Measurements from ENCODE around the gene USP10.
"Not testable (repeated sequence)": the region's sequence is repeated elsewhere in the genome, so short reads cannot be mapped to it uniquely, and the experiment has no call there.

The USP10 gene

DNA sequence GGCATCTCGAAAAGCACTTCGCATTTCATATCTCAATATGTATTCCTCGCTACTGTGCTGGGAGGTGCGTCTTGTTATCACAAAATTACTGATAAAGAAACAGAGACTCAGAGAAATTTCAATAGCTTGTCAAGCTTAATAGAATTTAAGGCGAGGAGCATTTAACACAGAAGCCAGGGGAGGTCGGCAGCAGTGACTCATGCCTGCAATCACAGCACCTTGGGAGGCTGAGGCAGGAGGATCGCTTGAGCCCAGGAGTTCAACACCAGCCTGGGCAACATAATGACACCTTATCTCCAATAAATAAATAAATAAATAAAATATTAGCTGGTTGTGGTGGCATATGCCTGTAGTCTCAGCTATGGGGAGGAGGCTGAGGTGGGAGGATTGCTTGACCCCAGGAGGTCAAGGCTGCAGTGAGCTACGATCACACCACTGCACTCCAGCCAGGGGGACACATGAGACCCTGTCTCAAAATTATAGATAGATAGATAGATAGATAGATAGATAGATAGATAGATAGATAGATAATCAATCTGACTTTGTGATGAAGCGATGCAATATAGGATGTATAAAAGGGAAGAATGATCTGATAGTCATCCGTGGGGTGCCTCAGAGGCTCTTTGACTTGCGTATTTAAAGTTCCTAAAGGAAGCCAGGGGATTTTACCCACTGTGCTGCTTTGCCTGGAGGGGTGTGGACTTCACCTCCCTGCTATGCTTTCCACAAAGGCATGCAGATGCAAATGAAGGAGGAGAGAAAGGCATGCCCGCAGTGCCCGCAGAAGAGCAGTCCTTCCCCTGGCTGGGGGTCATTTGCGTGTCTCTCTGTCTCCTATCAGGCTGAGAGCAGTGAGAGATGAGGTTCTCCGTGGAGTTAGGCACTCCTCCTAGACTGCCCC, 15.9 kb upstream of the USP10 start:
- ChIA-PET CTCF (interaction anchor here (1.1 to 7.3 kb wide), 4 partner anchors 10 to 70 kb away, joined by 3 to 123 read pairs (median 20); no protein-coding TSS in a partner anchor), POLR2A (no interaction called here)
- TF ChIP-seq, protein P1, sequence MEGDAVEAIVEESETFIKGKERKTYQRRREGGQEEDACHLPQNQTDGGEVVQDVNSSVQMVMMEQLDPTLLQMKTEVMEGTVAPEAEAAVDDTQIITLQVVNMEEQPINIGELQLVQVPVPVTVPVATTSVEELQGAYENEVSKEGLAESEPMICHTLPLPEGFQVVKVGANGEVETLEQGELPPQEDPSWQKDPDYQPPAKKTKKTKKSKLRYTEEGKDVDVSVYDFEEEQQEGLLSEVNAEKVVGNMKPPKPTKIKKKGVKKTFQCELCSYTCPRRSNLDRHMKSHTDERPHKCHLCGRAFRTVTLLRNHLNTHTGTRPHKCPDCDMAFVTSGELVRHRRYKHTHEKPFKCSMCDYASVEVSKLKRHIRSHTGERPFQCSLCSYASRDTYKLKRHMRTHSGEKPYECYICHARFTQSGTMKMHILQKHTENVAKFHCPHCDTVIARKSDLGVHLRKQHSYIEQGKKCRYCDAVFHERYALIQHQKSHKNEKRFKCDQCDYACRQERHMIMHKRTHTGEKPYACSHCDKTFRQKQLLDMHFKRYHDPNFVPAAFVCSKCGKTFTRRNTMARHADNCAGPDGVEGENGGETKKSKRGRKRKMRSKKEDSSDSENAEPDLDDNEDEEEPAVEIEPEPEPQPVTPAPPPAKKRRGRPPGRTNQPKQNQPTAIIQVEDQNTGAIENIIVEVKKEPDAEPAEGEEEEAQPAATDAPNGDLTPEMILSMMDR (IDR thresholded peaks at IDR 0.05; ENCODE audit: insufficient read depth, low read length, missing control alignments) = no peak
- H3K4me3 ChIP-seq (ENCODE audit: low read depth, low read length) = no peak overlapping the region
- DNase-seq (ENCODE audit: low read depth, low spot score) = no peak

DNA sequence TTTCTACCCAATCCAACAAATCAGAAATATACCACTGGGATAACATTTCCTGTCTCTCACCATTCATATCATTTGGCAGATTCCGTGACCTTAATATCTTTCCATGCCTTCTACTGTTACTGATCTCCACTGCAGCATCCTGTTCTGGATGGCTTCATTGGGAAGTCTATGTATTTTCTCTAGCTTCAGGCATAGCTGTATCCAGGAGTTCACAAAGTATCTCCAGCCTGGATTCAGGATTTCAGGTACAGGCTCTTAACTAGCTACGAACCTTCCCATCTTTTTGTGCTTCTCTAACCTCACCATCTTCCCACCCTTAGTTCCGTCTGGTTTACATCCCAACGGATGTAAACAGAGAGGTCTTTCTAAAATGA, 15.2 kb upstream of the USP10 start:
- DNase-seq (ENCODE audit: low read depth, low spot score) = no peak

DNA sequence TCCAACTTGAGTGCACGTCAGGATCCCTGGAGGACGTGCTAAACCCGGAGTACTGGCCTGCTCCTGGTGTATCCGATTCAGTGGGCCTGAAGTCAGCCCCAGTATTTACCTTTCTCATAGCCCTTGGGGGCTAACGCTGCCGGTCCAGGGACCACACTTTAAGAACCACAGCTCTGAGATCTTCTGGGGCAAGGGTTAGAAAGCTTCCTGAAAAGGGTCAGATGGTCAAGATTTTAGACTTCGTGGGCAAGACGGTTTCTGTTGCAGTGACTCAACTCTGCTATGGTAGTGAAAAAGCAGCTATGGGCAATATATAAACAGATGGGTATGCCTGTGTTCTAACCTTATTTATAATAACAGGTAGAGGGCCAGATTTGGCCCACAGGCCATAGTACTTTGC, 14.6 kb upstream of the USP10 start:
- CTCF ChIA-PET = interaction anchor here (1.1 to 7.3 kb wide), 6 partner anchors 12 to 69 kb away, joined by 3 to 123 read pairs (median 4); no protein-coding TSS in a partner anchor
- H3K4me3 ChIP-seq (ENCODE audit: low read depth, low read length) = no peak overlapping the region
- no peak for DNase-seq (ENCODE audit: low read depth, low spot score)
- POLR2A ChIA-PET = no interaction called here
- TF ChIP-seq, protein P1 (IDR thresholded peaks at IDR 0.05; ENCODE audit: insufficient read depth, low read length, missing control alignments) = no peak

More for the DNA sequence above, 15.2 kb upstream of the USP10 start:
- no peak overlapping the region for H3K4me3 ChIP-seq (ENCODE audit: low read depth, low read length)
- TF ChIP-seq, protein P1 (IDR thresholded peaks at IDR 0.05; ENCODE audit: insufficient read depth, low read length, missing control alignments) = no peak
- ChIA-PET POLR2A (no interaction called here), CTCF (interaction anchor here (1.1 to 7.3 kb wide), 4 partner anchors 11 to 70 kb away, joined by 3 to 123 read pairs (median 20); no protein-coding TSS in a partner anchor)

DNA sequence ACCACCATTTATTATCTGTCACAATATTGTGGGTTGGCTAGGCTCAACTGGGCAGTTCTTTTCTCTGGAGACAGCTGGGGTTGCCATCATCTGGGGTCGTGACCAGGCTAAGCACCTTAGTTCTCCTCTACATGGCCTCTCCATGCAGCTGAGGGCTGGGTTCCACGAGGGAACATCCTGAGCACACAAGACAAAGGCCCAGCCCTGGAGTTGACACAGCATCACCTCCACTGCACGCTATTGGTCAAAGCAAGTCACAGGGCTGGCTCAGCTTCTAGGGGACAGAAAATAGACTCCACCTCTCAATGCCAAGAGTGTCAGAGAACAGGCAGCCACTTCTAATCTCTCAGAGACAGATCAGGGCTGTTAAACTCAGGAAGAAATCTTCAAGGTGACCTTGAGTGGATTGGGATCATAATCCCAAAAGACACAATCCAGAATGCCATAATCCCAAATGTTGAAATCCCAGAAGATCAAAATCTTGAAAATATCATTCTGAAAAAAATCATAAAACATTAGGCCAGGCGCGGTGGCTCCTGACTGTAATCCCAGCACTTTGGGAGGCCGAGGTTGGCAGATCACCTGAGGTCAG, 13.0 kb upstream of the USP10 start:
- no peak overlapping the region for H3K4me3 ChIP-seq (ENCODE audit: low read depth, low read length)
- TF ChIP-seq, protein P1 (IDR thresholded peaks at IDR 0.05; ENCODE audit: insufficient read depth, low read length, missing control alignments) = no peak
- ChIA-PET POLR2A (interaction anchor here (0.6 to 1.1 kb wide), 2 partner anchors 43 to 70 kb away, joined by 3 to 4 read pairs; no protein-coding TSS in a partner anchor), CTCF (interaction anchor here (1.0 to 7.3 kb wide), 8 partner anchors 8 to 64 kb away, joined by 3 to 123 read pairs (median 4); no protein-coding TSS in a partner anchor)
- DNase-seq (ENCODE audit: low read depth, low spot score) = no peak

DNA sequence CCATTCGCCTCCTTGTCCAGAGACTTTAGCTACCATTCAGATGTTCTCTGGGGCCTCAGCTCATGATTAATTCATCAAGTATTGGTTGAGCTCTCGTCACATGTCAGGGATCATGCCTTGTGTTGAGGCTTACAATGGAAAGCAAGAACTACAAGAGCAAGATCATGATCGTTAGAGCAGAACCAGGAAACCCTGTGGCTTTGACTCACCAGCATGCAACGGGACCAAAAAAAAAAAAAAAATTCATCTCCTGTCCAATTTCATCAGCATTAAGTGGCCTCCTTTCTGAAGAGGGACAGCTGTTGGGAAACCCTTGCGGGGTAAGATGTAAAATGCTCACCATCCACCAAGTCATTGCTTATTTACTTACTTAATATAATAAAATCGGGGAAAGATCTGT, 12.1 kb upstream of the USP10 start:
- H3K4me3 ChIP-seq (ENCODE audit: low read depth, low read length) = no peak overlapping the region
- DNase-seq (ENCODE audit: low read depth, low spot score) = peak; percentile 78
- TF ChIP-seq, protein P1 (IDR thresholded peaks at IDR 0.05; ENCODE audit: insufficient read depth, low read length, missing control alignments) = no peak
- POLR2A ChIA-PET = interaction anchor here (0.6 to 1.1 kb wide), 3 partner anchors 17 to 71 kb away, joined by 3 to 4 read pairs (median 3); no protein-coding TSS in a partner anchor
- CTCF ChIA-PET = interaction anchor here (1.0 to 7.3 kb wide), 9 partner anchors 9 to 177 kb away, joined by 3 to 123 read pairs (median 4); no protein-coding TSS in a partner anchor

DNA sequence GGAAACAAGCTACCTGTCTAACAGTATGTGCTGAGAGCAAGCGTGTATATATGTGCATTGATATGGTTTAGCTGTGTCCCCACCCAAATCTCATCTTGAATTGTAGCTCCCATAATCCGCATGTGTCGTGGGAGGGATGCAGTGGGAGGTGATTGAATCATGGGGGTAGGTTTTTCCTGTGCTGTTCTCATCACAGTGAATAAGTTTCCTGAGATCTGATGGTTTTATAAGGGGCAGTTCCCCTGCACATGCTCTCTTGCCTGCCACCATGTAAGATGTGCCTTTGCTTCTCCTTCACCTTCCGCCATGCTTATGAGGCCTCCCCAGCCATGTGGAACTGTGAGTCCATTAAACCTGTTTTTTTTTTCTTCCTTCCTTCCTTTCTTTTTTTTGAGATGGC, 11.6 kb upstream of the USP10 start:
- H3K4me3 ChIP-seq (ENCODE audit: low read depth, low read length); POLR2A ChIA-PET; DNase-seq (ENCODE audit: low read depth, low spot score): not testable (repeated sequence)
- CTCF ChIA-PET = interaction anchor here (1.0 to 7.3 kb wide), 9 partner anchors 15 to 182 kb away, joined by 3 to 123 read pairs (median 4); no protein-coding TSS in a partner anchor

Data from AG04449 (cell line).